Embryonic facial prominence (tissue), 1 donor: ENCODE data around the gene MICAL2.

ENCODE experiments used
- DNase-seq: peaks from one replicate; pipeline ENCODE4 v3.0.0-alpha.2; 2016; ENCODE audit errors: extremely low spot score

Gene MICAL2

DNA sequence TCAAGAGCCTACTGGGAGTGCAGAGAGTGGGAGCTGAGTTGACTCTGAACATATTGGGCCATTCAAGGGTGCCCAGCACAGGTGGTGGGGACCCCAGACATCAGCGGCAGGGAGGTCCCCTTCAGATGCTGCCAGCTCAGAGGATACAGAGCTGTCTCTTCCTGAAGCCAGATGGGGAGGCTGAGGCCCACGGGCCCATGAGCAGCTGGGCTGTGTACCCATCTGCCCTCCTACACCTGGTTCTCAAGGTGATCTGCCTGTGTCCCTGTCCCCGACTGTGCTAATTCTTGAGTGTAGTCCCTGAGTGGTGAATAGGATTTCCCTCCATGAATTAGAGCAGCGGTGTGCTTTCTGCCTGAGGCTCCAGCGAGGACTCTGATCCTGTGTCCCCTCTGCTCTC, 76.3 kb downstream of the MICAL2 start:
- no peak for DNase-seq

DNA sequence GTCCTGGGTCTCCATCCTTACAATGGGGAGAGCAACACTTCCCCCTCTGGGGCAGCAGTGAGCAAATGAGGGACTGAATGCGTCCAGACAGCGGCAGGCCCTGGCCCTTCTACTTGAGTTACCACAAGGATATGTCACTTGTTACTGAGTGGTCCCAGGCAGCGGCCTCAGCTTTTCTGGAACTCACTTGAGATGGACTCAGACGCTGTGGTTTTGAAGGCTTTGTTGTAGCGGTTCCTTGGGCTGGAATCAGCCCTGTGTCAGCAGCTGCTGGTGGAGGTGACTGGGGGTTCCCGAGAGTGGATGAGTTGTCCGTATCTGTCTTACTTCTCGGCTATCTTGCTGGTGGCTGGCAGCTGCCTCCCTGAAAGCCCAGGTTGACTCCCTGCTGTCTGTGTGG, 77.0 kb downstream of the MICAL2 start:
- DNase-seq, result no peak

DNA sequence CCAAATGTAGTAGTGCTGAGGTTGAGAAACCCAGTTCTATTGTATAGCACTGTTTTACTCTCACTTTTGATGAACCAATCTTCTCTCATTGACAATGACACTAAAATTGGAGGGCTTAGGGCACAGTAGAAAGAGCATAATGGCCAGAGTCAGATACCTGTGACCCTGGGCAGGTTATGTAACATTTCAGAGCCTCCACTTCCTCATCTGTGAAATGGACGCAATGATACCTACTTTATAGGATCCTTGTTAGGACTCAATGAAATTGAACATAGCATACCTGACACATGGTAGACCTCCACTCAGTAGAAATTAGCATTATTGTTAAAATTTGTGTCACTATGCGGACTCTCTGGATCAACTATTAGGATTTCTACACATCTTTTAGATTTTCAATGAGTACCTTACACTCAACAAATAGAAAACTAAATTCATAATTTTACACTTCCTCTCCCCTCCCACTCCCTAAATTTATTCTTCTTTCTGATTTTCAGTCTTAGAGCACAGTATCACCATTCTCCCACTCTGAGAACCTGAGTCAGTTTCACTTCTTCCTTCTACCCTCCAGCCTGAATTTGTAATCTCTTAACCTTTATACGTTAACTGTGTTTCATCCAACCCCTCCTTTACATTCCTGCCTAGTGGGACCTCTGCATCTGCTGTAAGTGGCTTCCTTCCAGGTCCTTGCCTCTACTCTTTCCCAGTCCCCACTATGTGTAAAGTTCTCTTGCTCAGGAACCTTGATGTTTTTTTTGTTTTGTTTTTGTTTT, 78.3 kb downstream of the MICAL2 start:
- DNase-seq, result no peak

DNA sequence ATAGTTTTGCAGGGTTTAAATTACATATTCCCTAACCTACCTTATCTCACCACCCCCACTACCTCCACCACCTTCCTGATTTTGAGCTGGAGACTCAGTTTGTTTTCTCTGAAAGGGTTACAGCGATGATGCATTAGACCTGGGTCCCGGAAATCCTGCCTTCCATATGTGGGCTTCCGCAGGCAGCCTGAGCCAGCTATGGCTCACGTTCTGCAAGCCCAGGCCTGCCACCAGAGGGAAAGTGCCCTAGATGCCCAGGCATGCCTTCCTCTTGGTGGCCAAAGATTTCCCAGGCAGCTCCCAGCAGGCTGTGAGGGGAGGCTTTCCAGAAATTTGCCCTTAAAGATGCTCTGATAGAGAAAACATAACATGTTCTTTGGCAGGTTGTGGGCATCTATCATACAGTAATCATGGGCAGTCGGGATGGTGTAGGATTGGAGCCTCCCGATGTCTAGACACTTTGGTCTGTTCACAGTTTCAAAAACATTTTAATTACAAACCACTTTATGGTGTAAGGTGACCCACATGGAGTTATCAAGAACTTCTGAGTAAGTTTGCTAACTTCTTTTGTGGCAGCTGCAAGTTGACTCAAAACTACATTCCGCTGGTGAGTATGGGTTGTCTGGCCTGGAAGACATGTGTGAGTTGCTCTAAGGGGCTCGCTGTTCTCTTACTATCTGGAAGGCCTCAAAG, 79.3 kb downstream of the MICAL2 start:
- no peak for DNase-seq

DNA sequence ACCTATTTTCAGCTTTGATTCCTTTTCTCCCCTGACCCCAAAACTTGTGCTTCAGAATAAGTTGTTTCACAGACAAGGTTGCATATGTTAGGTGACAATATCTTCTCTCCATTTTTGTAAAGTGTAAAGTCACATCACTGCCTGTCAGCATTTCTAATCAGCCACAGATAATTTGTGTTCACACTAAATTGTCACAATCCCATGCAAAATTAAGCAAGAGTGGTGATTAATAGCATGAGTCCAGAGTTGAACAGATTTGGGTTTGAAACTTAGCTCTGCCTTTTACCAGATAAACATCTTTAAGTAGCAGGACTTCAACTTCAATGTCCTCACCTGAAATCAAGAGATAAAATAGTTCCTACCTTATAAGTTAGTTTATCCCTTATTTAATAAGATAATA, 80.1 kb downstream of the MICAL2 start:
- DNase-seq, result no peak

DNA sequence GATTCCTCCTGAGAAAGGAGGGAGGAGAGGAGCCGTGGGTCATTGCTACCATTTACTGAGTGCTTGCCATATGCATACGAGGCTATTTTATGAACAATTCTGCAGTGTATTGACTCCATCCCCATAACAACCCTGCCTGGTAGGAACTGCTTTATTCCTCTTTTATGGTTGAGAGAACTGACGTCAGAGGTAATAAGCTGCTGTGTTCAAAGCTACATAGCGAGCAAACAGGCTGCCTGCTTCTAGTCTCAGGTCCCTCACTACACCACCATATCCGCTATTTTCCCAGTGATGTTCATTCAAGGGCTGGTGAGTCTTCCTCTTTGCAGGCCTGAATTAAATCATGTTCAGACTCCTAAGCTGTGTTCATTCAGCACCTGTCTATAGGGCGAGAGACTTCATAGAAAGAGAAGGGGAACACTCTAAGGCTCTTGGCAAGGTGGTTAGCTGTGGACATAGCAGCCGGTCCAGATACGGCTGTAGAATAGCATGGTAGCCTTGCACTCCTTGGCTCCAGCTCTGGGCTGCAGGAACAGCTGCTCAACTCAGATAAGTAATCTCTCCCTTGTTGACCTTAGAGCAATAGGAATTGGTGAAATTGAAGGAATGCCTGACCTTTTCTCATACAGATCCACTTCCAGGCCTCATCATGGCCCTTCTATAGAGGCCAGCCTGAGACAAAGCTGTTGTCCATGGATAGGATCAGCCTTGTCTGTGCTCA, 82.6 kb downstream of the MICAL2 start:
- DNase-seq, result no peak

DNA sequence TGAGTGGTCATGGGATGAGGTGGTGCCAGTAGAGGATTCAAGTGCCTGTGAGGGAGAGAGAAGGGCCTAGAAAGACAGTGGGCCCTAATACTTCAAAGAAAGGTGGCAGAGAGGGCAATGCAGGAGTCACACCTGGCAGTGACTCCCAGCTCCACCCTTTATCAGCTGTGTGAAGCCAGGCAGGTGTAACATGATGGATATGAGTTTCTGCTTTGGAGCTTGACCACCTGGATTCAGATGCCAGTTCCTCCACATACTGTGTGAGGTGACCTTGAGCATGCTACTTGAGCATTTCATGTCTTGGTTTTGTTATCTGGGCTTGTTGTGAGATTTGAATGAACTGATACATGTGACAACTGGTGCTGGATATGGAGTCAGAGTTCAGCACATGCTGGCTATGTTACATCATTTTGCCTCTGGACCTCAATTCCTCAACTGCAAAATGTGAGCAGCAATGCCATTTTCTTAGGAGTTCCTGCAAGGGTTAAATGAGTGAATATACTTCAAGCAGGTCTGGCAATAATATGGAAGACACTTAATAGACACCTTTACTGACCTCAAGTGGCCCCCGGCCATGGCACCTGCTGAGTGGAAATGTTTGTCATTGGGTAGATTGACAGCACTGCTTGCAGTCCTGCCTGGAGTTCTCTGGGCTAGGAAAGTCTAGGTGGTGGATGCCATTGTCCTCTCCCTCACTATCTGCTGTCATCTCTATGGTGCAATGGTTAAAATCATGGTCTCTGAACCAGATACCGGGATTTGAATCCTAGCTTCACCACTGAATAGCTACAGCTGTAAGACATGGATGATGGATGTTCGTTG, 83.3 kb downstream of the MICAL2 start:
- DNase-seq, result no peak

DNA sequence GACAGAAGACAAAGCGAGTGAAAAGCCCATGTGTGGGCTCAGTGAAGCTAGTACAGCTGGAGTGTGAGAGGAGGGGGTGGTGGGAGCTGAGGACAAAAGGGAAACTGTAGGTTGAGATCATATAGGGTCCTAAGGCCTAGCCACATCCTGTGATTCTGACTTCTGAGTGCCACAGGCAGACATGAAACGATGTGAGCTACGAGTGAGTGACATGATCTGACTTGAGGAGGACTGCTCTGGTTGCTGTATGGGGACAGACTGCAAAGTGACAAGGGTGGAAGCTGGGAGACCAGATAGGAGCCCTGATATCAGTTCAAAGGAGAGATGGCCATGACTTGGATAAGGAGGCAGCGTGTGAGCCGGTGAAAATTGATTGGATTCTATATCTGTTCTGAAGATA, 85.4 kb downstream of the MICAL2 start:
- DNase-seq, result no peak

DNA sequence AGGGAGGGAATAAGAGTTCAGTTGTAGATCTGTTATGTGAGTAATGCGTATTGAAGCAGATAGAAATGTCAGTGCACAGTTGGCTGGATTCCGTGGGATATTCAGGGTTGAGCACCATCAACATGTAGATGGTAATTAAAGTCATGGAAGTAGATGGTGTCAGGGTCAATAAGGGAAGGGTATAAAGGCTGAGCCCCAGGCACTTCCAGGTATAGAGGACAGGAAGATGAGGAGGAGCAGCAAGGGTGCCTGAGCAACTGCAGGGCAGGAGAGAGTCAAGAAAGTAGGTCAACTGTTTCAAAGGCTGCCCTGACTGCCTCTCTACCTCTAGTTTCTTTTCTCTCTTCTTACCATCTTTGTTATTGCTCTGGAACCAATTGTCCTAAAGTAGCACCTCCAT, 85.9 kb downstream of the MICAL2 start:
- no peak for DNase-seq

DNA sequence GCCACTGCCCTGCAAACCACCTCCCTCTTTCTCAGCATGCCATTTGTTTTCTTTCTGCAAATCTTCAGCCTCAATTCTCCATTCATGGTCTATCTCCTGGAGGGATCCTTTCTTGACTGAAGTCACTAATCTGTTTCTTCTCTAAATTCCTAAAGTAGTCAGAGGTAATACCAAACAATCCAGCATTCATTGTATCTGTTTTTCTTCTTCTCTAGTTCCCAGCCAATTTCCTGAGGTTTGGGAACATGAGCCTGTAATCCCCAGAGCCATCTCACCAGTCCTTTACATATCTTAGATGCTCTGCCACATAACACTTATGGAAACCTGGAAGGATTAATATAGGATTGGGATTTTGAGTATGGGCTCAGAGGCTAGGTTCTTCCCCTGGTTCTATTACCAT, 86.5 kb downstream of the MICAL2 start:
- no peak for DNase-seq

DNA sequence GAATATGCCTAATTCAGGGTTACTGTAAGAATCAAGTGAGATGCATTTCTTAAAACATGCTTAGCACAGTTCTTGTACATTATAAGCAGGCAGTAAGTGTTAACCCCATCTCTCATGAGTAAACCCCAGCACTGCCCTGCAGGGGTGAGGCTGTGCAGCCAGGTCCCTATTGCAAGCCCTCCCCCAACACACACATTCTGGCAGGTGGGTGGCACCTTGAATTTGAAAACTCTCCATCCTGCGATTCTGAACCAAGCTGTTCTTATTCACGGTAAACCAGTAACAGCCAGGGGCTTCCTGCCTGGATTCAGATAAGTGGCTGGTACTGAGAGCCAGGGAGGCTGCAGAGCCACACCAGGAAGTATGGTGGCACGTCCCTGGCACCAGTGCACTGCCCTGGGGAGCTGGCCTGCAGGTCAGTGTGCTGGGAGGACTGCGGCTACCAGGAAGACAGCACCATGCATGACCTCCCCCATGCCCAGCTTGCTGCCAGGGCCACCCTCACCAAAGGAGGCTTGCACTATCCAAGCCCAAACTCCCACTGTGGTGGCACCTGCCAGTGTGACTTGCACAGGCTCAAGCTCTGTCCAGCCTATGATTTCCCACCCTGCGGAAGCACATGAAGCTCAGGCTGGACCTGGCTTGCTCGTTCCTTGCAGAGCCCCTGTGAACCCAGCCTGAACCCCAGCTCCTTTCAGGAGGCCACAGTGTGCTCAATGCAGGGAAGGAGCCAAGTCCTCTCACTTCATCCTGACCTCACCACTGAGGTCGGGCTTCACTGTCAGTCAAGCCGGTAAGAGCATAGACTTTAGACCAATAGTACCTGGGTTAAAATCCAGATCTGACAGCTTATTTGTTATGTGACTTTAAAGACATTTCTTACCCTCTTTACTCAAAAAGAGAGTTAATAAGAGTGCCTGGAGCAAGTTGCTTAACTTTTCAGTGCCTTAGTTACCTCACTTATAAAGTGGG, 88.1 kb downstream of the MICAL2 start:
- DNase-seq, result no peak

DNA sequence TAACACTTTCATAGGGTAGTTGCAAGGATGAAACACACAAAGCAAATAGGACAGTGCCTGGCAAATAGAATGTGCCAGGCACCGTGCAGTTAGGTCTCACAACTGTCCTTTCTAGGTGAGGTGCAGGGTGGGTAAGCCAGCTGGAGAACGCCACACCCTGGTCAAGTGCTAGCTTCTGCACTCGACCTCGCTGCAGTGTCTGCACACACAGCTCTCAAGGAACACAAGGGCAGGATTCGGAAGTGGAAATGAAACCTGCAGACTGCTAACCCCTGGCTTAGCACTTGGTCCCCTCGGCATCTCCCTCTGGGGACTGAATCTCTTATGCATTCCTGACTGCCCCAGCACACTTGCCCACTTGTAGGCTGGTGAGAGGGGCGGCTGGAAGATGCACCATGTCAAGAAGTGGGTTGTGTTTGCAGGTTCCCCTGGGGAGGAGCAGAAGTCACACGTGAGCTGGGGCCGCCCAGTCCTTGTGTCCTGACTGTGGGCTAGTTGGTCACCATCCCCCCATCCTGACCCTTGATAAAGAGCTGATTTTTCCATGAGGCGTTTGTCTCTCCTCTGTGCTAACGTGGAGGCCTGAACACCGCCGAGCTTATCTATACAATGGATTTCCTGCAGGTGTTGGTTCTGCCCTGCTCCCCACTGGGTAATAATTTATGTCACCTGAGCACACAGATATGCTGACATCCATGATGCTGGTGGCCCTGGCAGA, 89.0 kb downstream of the MICAL2 start:
- no peak for DNase-seq

DNA sequence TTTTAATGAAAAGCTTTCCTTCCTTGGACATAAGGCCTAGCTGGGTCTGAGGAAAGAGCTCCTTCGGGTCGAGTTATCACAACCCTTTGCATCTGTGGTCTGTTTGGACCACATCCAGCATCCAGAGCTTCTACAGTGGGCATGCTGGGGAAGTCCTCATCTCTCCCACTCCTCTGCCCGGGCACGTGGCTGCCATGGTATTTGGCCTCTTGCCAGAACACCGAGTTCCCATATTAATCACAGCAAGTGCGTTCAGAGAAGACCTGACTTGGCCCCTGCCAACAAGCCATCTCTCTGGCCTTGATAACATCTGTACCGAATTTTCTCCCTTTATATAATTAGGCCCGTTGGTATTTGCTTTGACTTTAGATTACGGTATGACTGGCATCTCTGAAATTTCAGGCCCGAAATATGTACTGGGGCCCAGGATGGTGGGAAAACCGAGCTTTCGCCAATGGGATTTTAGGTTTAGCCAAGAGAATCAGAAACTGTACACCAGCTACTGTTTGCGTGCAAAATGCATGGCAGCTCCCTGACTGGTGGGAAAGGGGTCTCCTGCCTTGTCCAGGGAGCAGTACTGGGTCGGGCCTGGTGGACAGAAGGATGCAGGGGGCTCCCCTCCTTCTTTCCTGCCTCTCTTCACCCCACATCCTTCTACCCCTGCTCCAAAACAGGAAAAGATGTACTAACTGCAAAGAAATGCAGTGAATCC, 90.0 kb downstream of the MICAL2 start:
- peak; percentile 16 for DNase-seq

DNA sequence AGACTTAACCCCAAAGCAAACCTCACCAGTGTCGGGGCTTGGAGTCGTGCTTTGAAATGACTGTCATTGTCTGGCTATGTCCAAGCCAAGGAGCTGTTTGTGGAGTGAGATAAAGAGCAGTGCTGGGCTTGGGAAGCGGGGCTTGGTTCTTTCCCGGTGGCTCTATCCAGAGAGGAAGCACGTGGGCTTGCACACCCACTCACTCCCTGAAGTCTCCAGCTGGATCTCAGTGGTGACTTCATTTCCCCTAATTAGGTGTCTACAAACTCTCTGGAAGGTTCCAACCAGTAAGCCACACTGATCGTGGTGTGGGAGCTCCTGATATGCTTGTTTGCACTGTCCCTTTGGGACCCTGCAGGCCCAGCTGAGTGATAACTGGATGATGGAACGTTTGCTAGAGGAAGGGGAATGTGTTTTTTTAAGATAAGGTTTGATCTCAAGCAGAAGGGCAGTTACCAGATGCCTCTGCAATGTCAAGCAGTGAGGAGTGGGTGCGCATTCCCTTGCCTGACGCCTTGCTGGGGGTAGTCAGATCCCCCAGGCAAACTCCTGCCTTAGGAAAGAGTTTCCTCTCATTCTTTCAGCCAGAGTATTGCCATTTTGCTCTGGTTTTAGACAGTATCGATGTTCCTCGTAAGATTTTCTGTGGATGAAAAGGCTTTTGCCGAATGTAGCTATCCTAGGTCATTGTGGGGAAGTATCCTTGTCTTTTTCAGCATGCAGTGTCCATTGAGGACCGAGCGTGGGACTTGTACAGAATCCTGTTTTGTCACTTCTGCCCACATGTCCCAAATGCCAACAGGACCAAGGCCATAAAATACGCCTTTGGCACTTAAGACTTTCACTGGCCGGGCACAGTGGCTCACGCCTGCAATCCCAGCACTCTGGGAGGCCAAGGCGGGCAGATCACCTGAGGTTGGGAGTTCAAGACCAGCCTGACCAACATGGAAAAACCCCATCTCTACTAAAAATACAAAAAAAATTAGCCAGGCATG, 90.9 kb downstream of the MICAL2 start:
- no peak for DNase-seq

DNA sequence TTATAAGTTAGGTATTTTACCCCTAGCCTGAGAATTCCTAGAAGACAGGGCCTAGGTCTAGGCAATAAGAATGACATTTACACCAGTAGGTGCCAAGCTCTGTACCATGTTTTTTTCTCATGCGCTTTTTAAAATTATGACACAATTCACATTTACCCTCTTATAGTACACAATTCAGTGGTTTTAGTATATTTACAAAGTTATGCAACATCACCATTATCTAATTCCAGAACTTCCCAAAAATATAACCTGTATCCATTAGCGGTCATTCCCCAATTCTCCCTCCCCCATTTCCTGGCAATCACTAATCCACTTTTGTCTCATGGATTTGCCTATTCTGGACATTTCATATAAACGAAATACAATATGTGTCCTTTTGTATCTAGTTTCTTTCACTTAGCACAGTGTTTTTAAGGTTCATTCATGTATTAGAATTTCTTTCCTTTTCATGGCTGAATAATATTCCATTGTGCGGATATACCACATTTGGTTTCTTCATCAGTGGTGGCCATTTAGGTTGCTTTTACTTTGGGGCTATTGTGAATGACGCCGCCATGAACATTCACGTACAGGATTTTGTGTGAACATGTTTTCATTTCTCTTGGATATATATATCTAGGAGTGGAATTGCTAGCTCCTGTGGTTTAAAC, 92.4 kb downstream of the MICAL2 start:
- DNase-seq, result no peak

DNA sequence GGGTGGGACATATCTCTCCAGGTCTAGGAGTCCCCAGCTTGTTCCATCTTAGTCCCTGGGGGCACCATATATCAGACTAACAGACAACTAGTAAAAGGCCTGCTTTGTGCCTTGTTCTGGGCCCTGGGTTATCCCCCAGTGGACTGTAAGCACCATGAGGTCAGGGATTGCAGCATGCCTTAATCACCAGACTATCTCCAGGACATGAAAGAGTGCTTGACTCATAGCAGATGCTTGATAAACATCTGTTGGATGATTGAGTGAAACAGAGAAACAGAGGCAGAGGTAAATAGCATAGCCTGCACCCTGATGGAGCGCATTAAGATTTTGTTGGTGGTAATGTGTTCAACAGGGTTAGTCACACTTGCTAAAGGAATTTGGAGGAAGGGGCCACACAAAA, 94.1 kb downstream of the MICAL2 start:
- no peak for DNase-seq

DNA sequence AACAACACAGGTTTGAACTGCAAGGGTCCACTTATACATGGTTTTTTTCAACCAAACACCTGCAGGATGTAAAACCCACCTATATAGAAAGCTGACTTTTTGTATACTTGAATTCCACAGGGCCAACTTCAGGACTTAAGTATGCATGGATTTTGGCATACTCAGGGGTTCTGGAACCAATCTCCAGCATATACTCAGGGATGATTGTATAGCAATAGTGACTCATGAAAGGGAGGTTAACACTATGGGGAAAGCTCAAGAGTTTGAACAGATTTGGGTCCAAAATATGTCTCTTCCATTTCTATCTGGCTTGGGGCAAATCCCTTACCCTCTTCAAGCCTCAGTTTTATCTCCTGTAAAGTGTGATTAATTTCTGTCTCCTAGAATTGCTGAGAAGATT, 94.9 kb downstream of the MICAL2 start:
- no peak for DNase-seq

DNA sequence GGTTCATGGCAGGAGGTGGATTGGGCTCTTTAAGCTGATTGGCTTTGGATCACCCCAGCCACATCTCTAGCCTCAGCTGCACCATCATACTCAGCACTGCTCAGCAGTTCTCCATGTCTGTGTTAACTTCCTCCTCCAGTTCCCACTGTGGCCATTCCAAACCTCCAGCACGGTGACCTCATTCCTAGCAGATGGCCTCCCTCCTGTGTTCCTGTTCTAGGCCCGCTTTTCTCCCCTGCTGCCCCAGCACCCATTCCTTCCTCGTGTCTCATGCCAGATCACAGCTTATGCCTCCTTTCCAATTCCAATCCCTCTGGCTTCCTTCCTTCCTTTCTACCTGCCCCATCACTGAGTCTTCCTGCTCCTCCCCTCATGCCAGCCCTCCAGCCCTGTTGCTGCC, 96.1 kb downstream of the MICAL2 start:
- no peak for DNase-seq
